Psoas muscle (tissue), 8 donors: ENCODE results near the gene APOL4. TPM values are rescaled to one million over a fixed set of nuclear protein-coding genes. Genes with fewer than 3 reads are reported as not detected.
"Not testable (repeated sequence)": the region's sequence is repeated elsewhere in the genome, so short reads cannot be mapped to it uniquely, and the experiment has no call there.

Source experiments
- ATAC-seq, 4 donors: fragments of 200-7000 bp; cut with Tn5 transposase; one replicate each; pipeline ENCODE4 v1.9.1; 2020; ENCODE audit warnings: moderate library complexity in 3 of 4, mild to moderate bottlenecking in 2 of 4
- DNase-seq, 2 donors: peaks; one replicate each; pipeline ENCODE4 v3.0.0-alpha.2; 2020
- H3K27ac ChIP-seq: fragments of 200-600 bp; one replicate; pipeline ENCODE4 v1.8.0; 2022
- H3K27me3 ChIP-seq, 3 donors: fragments of 200-600 bp in 1 of 3; one replicate each; pipeline versions ENCODE4 v1.6.1 to v1.8.0; 2013 to 2022; ENCODE audit warnings: low read length in 2 of 3, mild to moderate bottlenecking in 2 of 3, moderate library complexity in 1 of 3; ENCODE audit not compliant: insufficient read depth in 3 of 3
- H3K36me3 ChIP-seq, 2 donors: fragments of 200-600 bp in 1 of 2; one replicate each; pipeline versions ENCODE4 v1.6.1 to v1.8.0; 2013 to 2022; ENCODE audit warnings: low read depth in 1 of 2, mild to moderate bottlenecking in 1 of 2, moderate library complexity in 1 of 2; ENCODE audit not compliant: insufficient read depth in 1 of 2
- H3K4me1 ChIP-seq: fragments of 200-600 bp; one replicate; pipeline ENCODE4 v1.8.0; 2022
- H3K4me3 ChIP-seq: fragments of 200-600 bp; one replicate; pipeline ENCODE4 v1.8.0; 2022; ENCODE audit warnings: mild to moderate bottlenecking
- H3K9me3 ChIP-seq: fragments of 200-600 bp; one replicate; pipeline ENCODE4 v1.8.0; 2022
- WGBS, 3 donors: extraction: QIAGEN DNeasy Blood & Tissue Kit; methylation state at CpG; one replicate each; pipeline versions ENCODE4 v1.1.6 to v1.1.7; 2013; 5-methylcytosine and 5-hydroxymethylcytosine counted together
- intact Hi-C, 2 donors: fragments of 100-400 bp; cut with DNase I; formaldehyde crosslinking; loops; one replicate each; pipeline versions ENCODE4 v1.11.0 to v1.14.2; 2022
- polyA plus RNA-seq, 3 donors: library from polyadenylated mRNA; stranded (reverse); fragments of 200-250 nt; gene quantifications; one replicate each; pipeline ENCODE4 v1.2.3, GENCODE V29; 2013
- total RNA-seq, 4 donors: library from RNA; stranded (reverse); fragmentation: NEBNext Ultra II Directional in 2 of 4; extraction: Animal tissue kit (Norgen Biotek cat#: 25700) in 2 of 4; gene quantifications; one replicate each; pipeline versions ENCODE4 v1.2.1 to v1.2.4, GENCODE V29; 2021 to 2023
- TF ChIP-seq, protein P1 (sequence below): fragments of 200-600 bp; IDR thresholded peaks from one replicate; pipeline ENCODE4 v1.8.0; 2022; ENCODE audit warnings: antibody characterized with exemption
- donor health status: healthy with polysubstance abuse.
- donor health status: DM: no; HTN: no; CAD: no; lungs with moderate emphysema.
- donor health status: Bipolar disorder and iron deficiency.
- donor health status: healthy.
- donor health status: DM: yes; HTN: yes; CAD: no.
- donor health status: DM: no; HTN: no; CAD: no.
- donor health status: DM: no; HTN: no; CAD: no.
- donor health status: DM: yes; HTN: yes; CAD: no.

Gene APOL4
- total and polyA plus RNA-seq, 7 donors, result 0.86 to 6.8 (median 1.6) TPM

DNA sequence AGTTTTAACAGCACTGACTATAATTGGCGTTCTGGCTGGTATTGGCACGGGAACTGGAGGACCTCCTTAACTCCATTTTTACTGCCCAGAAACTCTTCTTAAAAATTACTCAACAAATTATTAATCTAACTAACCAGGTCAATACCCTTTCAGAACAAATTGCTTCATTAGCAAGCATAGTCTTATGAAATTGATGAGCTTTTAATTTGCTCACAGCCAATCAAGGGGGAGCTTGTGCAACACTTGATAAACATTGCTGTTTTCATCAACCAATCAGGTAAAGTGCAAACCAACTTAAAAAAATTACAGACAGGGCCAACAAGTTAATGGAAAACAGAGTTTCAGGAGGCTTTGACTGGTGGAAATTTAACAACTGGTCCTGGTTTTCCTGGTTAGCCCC lies 36.5 kb downstream of the APOL4 start:
- H3K4me3 ChIP-seq, result no peak overlapping the region
- ATAC-seq (no peak), DNase-seq (no peak)
- intact Hi-C loops, result no loop called here
- no peaks in the 10 kb centered on the region for H3K4me1 ChIP-seq
- no peaks in the 10 kb centered on the region for H3K9me3 ChIP-seq
- H3K36me3 ChIP-seq, result no peaks in the 10 kb centered on the region
- 90 to 98% (median 91%) methylated on average over 2 of the region's 2 CpGs for WGBS, 3 donors
- TF ChIP-seq, protein P1, sequence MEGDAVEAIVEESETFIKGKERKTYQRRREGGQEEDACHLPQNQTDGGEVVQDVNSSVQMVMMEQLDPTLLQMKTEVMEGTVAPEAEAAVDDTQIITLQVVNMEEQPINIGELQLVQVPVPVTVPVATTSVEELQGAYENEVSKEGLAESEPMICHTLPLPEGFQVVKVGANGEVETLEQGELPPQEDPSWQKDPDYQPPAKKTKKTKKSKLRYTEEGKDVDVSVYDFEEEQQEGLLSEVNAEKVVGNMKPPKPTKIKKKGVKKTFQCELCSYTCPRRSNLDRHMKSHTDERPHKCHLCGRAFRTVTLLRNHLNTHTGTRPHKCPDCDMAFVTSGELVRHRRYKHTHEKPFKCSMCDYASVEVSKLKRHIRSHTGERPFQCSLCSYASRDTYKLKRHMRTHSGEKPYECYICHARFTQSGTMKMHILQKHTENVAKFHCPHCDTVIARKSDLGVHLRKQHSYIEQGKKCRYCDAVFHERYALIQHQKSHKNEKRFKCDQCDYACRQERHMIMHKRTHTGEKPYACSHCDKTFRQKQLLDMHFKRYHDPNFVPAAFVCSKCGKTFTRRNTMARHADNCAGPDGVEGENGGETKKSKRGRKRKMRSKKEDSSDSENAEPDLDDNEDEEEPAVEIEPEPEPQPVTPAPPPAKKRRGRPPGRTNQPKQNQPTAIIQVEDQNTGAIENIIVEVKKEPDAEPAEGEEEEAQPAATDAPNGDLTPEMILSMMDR, result no peak
- no peaks in the 10 kb centered on the region for H3K27me3 ChIP-seq
- H3K27ac ChIP-seq, result no peak overlapping the region

DNA sequence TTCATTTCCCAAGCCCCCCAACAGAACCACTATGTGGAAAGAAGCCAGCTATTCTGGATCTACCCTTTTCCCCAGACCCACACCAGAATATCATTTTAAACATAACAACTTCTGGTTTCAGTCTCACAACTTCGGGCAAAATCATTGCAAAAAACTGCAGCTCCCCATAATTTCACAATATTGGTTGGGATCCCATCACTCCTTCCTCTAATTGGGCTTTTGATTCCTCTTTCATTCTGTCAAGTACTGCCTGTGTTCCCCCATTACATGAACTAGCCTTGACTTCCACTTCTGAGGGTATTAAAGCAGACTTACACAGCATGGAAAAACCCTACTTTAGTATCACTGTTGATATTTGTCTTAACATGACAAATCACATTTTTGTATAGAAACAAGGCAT lies 37.0 kb downstream of the APOL4 start:
- no peak overlapping the region for H3K4me3 ChIP-seq
- no peaks in the 10 kb centered on the region for H3K4me1 ChIP-seq
- ATAC-seq (no peak), DNase-seq (no peak)
- H3K27ac ChIP-seq, result no peak overlapping the region
- H3K9me3 ChIP-seq, result no peaks in the 10 kb centered on the region
- 85 to 96% (median 88%) methylated on average over 1 of the region's 1 CpG for WGBS, 3 donors
- no peaks in the 10 kb centered on the region for H3K36me3 ChIP-seq
- intact Hi-C loops, result no loop called here
- no peaks in the 10 kb centered on the region for H3K27me3 ChIP-seq
- TF ChIP-seq, protein P1, result no peak

DNA sequence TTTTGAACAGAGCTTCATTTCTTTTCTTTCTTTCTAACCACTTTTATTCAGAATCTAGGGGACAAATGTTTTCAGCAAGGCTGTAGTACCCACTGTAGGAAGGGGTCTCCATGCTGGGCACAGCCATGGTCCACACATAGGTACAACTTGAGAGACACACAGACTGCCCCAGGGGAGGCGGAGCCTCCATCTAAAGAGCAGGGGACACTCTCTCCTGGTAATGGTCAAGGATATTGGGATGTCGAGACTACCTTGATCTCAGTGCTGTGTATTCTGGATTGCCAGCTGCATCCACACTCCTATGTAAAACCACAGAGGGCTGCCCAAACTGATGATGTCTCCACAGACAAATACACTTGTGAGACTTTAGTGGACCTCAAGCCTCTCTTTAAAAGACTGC lies 38.1 kb downstream of the APOL4 start:
- intact Hi-C loops, result no loop called here
- DNase-seq (no peak), ATAC-seq (no peak)
- H3K36me3 ChIP-seq, result no peaks in the 10 kb centered on the region
- no peaks in the 10 kb centered on the region for H3K4me1 ChIP-seq
- WGBS, 3 donors, result 93 to 95% (median 95%) methylated on average over 2 of the region's 2 CpGs
- H3K9me3 ChIP-seq, result no peaks in the 10 kb centered on the region
- TF ChIP-seq, protein P1, result no peak
- H3K27me3 ChIP-seq, result no peaks in the 10 kb centered on the region
- no peak overlapping the region for H3K27ac ChIP-seq
- H3K4me3 ChIP-seq, result no peak overlapping the region

- TF ChIP-seq, protein P1, result no peak
- Histone ChIP-seq H3K4me3 (no peak overlapping the region), H3K4me1 (no peaks in the 10 kb centered on the region), H3K27ac (no peak overlapping the region), H3K36me3 (no peaks in the 10 kb centered on the region), H3K9me3 (no peaks in the 10 kb centered on the region), H3K27me3 (no peaks in the 10 kb centered on the region)
- ATAC-seq (no peak), DNase-seq (no peak)
- intact Hi-C loops, result no loop called here
- 82 to 87% (median 85%) methylated on average over 6 of the region's 6 CpGs for WGBS, 3 donors
Measured at GRCh38 chr22:36162127-36163034, 39.2 kb downstream of the APOL4 start.

DNA sequence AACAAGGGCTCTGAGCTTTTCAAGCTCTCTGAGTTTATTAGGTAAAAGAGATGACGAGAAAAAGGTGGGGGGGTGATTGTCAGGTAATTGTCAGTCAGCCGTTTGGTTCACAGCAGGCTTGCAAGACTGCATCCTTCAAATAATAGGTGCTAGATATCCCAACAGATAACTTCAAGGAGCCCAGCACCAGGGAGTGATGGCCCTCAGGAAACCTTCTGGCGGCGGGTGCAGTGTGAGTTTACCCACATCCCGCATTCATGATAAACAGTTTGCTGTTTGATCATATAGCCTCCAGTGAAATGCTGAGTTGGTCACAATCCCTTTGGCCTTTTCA lies 39.8 kb downstream of the APOL4 start:
- intact Hi-C loops, H3K27ac ChIP-seq, H3K36me3 ChIP-seq, H3K4me3 ChIP-seq, DNase-seq, H3K4me1 ChIP-seq, ATAC-seq, H3K27me3 ChIP-seq, H3K9me3 ChIP-seq: not testable (repeated sequence)
- 63 to 79% (median 75%) methylated on average over 5 of the region's 5 CpGs for WGBS, 3 donors
